HL-60 (cell line): ENCODE data around the gene IFFO2.
"Not testable (repeated sequence)": the region's sequence is repeated elsewhere in the genome, so short reads cannot be mapped to it uniquely, and the experiment has no call there.

Source experiments
- DNase-seq, 2 experiments: peaks; one replicate each; pipeline ENCODE4 v3.0.0-alpha.2; 2010 to 2020; ENCODE audit warnings: low read depth in 1 of 2, low spot score in 1 of 2
- H3K27ac ChIP-seq: fragments of 250-450 bp; sonication (Bioruptor Pico); replicated peaks from 2 replicates; pipeline ENCODE4 v1.5.1; 2020; ENCODE audit warnings: mild to moderate bottlenecking, moderate library complexity
- H3K27me3 ChIP-seq: fragments of 250-450 bp; sonication (Bioruptor Pico); 2 replicates; pipeline ENCODE4 v1.5.1; 2021; ENCODE audit warnings: mild to moderate bottlenecking, moderate library complexity; ENCODE audit not compliant: insufficient read depth, poor library complexity, severe bottlenecking
- H3K4me3 ChIP-seq: replicated peaks from 2 replicates; pipeline ENCODE4 v1.5.1; 2011; ENCODE audit warnings: mild to moderate bottlenecking, control low read depth, low read length; ENCODE audit not compliant: insufficient read depth
- CTCF ChIP-seq: IDR thresholded peaks from one replicate; pipeline ENCODE4 v1.5.1; 2011; ENCODE audit warnings: low read length, control low read depth, inconsistent platforms; ENCODE audit not compliant: insufficient read depth
- GABPA ChIP-seq: IDR thresholded peaks from 2 replicates; pipeline ENCODE4 v1.6.1; 2012; ENCODE audit warnings: low read depth
- POLR2AphosphoS5 ChIP-seq: IDR thresholded peaks from 2 replicates; pipeline ENCODE4 v1.6.1; 2012; ENCODE audit warnings: low read depth
- REST ChIP-seq: IDR thresholded peaks from 2 replicates; pipeline ENCODE4 v1.6.1; 2012; ENCODE audit warnings: low read depth; ENCODE audit not compliant: insufficient replicate concordance
- SPI1 ChIP-seq: IDR thresholded peaks from 2 replicates; pipeline ENCODE4 v1.6.1; 2012; ENCODE audit warnings: low read depth, mild to moderate bottlenecking, borderline replicate concordance

Gene IFFO2

GRCh38 chr1:18893120-18893519 lies 63.4 kb downstream of the IFFO2 start:
- DNase-seq = no peak
- TF ChIP-seq POLR2AphosphoS5 = no peak
- no peak for TF ChIP-seq GABPA
- no peak for TF ChIP-seq CTCF
- no peak for TF ChIP-seq REST
- TF ChIP-seq SPI1 = no peak
- no peak overlapping the region for H3K4me3 ChIP-seq
- no peak overlapping the region for H3K27ac ChIP-seq
- no peaks in the 10 kb centered on the region for H3K27me3 ChIP-seq

- DNase-seq, H3K27ac ChIP-seq, H3K27me3 ChIP-seq, H3K4me3 ChIP-seq: not testable (repeated sequence)
Observed at GRCh38 chr1:18891858-18892257, 64.6 kb downstream of the IFFO2 start.

- no peak for TF ChIP-seq POLR2AphosphoS5
- no peak for TF ChIP-seq REST
- TF ChIP-seq GABPA = no peak
- no peak for TF ChIP-seq CTCF
- no peak for TF ChIP-seq SPI1
- H3K27ac ChIP-seq = no peak overlapping the region
- DNase-seq = peak in 1 of 2 experiments; percentile 45
Observed at GRCh38 chr1:18891426-18891780, 65.1 kb downstream of the IFFO2 start.

GRCh38 chr1:18890706-18891425 lies 65.6 kb downstream of the IFFO2 start:
- Histone ChIP-seq H3K4me3 (no peak overlapping the region), H3K27me3 (no peaks in the 10 kb centered on the region), H3K27ac (no peak overlapping the region)
- TF ChIP-seq REST = no peak
- TF ChIP-seq CTCF = no peak
- TF ChIP-seq SPI1 = no peak
- TF ChIP-seq POLR2AphosphoS5 = no peak
- no peak for TF ChIP-seq GABPA
- DNase-seq = no peak

More at GRCh38 chr1:18891426-18891780, 65.1 kb downstream of the IFFO2 start:
- H3K27me3 ChIP-seq = no peaks in the 10 kb centered on the region
- no peak overlapping the region for H3K4me3 ChIP-seq
